ENCODE data around the gene PLEKHG1. TPM values are rescaled to one million over a fixed set of nuclear protein-coding genes. Genes with fewer than 3 reads are reported as not detected.

The PLEKHG1 gene
- total RNA-seq, 2 donors from 2014 or later, result 1.5 to 2.4 TPM

DNA sequence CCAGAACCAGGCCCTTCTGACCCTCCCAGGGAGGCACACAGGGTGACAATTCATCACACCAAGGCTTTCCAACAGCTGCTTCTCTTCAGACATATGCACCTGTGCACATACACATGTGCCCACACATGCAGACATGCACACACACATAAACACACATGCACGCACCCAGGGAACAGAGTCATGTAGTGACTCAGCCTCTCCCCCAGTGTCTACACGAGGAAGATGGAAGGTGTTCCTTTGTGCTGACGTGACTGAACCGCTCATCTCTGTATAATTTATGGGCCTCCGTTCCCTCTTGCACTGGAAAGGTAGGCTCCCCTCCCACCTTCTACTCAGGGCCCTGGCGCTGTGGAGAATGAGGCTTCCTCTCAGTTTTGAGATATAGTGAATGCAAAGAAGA lies 23.8 kb upstream of the PLEKHG1 start:
- Mint-ChIP-seq H3K4me3 (no peak overlapping the region), H3K4me1 (peaks cover 6% of the 10 kb centered on the region), H3K36me3 (ENCODE audit: low read depth) (no peaks in the 10 kb centered on the region), H3K27ac (no peak overlapping the region), H3K27me3 (ENCODE audit: insufficient read depth) (no peaks in the 10 kb centered on the region), H3K9me3 (no peaks in the 10 kb centered on the region)
- H3K9me3 ChIP-seq (ENCODE audit: control insufficient read depth, low read length), result no peaks in the 10 kb centered on the region
- DNase-seq, result no peak
- H3K27me3 ChIP-seq (ENCODE audit: control insufficient read depth, insufficient read depth, low read length, poor library complexity, severe bottlenecking), result no peaks in the 10 kb centered on the region
- no peak overlapping the region for H3K4me3 ChIP-seq (ENCODE audit: low read length)
- TF ChIP-seq, protein P1, sequence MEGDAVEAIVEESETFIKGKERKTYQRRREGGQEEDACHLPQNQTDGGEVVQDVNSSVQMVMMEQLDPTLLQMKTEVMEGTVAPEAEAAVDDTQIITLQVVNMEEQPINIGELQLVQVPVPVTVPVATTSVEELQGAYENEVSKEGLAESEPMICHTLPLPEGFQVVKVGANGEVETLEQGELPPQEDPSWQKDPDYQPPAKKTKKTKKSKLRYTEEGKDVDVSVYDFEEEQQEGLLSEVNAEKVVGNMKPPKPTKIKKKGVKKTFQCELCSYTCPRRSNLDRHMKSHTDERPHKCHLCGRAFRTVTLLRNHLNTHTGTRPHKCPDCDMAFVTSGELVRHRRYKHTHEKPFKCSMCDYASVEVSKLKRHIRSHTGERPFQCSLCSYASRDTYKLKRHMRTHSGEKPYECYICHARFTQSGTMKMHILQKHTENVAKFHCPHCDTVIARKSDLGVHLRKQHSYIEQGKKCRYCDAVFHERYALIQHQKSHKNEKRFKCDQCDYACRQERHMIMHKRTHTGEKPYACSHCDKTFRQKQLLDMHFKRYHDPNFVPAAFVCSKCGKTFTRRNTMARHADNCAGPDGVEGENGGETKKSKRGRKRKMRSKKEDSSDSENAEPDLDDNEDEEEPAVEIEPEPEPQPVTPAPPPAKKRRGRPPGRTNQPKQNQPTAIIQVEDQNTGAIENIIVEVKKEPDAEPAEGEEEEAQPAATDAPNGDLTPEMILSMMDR (conservative IDR thresholded peaks at IDR 0.05), result no peak
- H3K36me3 ChIP-seq (ENCODE audit: control insufficient read depth, insufficient read depth, low read length), result no peaks in the 10 kb centered on the region
- no peak overlapping the region for H3K27ac ChIP-seq (ENCODE audit: low read depth, low read length)
- 95 to 100% methylated on average over 1 to 6 of the region's 6 CpGs for WGBS, 2 experiments (ENCODE audit: insufficient coverage in 1 of 2, insufficient read length in 1 of 2)
- H3K9ac ChIP-seq (ENCODE audit: extremely low read depth, low read length, poor library complexity, severe bottlenecking), result no peak overlapping the region
- peaks cover 6% of the 10 kb centered on the region for H3K4me1 ChIP-seq (ENCODE audit: control insufficient read depth, insufficient read depth, low read length)

DNA sequence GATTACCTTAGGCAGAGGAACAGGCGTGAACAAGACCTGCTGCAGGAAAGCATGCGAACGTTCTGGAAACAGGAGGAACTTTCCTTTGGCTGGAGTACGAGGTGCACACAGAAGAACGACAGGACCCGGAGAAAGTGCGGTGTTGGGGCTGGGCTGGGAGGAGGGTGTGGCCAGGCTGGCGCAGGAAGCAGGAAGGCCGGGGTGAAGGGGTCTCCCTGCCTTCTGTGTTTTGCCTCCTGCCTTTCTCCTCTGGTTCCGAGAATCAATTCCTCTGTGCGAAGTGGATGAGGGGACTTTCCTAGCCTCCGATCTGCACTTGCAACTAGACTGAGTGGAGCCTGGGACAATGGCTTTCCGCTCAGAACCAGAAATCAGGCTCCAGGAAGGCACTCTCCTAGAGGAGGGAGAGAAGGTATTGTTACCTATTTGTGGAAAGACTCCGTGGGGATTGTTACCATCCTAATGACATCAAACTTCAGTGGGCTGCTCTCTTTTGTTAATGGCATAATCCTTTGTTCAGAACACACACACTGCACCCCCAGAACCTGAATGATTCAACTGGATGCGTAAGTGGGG lies 22.9 kb upstream of the PLEKHG1 start:
- Histone ChIP-seq H3K4me3 (ENCODE audit: low read length) (no peak overlapping the region), H3K27ac (ENCODE audit: low read depth, low read length) (no peak overlapping the region), H3K9ac (ENCODE audit: extremely low read depth, low read length, poor library complexity, severe bottlenecking) (no peak overlapping the region), H3K9me3 (ENCODE audit: control insufficient read depth, low read length) (no peaks in the 10 kb centered on the region), H3K4me1 (ENCODE audit: control insufficient read depth, insufficient read depth, low read length) (peaks cover 6% of the 10 kb centered on the region), H3K27me3 (ENCODE audit: control insufficient read depth, insufficient read depth, low read length, poor library complexity, severe bottlenecking) (no peaks in the 10 kb centered on the region), H3K36me3 (ENCODE audit: control insufficient read depth, insufficient read depth, low read length) (no peaks in the 10 kb centered on the region)
- TF ChIP-seq, protein P1 (conservative IDR thresholded peaks at IDR 0.05), result no peak
- WGBS, 2 experiments (ENCODE audit: insufficient coverage in 1 of 2, insufficient read length in 1 of 2), result 92 to 100% methylated on average over 1 to 15 of the region's 15 CpGs
- H3K27me3 Mint-ChIP-seq (ENCODE audit: insufficient read depth), result no peaks in the 10 kb centered on the region
- no peaks in the 10 kb centered on the region for H3K36me3 Mint-ChIP-seq (ENCODE audit: low read depth)
- peaks cover 6% of the 10 kb centered on the region for H3K4me1 Mint-ChIP-seq
- DNase-seq, result no peak
- H3K9me3 Mint-ChIP-seq, result no peaks in the 10 kb centered on the region
- no peak overlapping the region for H3K27ac Mint-ChIP-seq
- no peak overlapping the region for H3K4me3 Mint-ChIP-seq

DNA sequence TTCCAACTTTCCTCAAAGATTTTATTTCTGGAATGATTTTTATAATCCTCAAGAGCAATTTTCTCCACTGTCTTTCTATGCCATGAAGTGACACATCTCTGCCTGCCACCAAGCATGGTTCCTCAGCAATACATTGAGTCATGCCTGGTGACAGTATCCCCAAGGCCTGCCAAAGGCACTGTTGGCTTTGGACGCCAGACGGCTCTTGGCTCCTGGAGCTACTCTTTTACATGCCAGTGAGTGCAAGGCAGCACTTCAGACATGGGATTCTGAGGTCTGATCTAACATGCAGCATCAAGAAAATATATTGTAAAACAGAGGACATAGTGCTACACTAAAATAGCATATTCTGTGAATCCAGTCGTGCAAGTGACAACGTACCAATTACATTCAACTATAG lies 20.1 kb upstream of the PLEKHG1 start:
- H3K27me3 Mint-ChIP-seq (ENCODE audit: insufficient read depth), result no peaks in the 10 kb centered on the region
- Histone ChIP-seq H3K27me3 (ENCODE audit: control insufficient read depth, insufficient read depth, low read length, poor library complexity, severe bottlenecking) (no peaks in the 10 kb centered on the region), H3K36me3 (ENCODE audit: control insufficient read depth, insufficient read depth, low read length) (no peaks in the 10 kb centered on the region), H3K27ac (ENCODE audit: low read depth, low read length) (no peak overlapping the region), H3K4me3 (ENCODE audit: low read length) (no peak overlapping the region), H3K9me3 (ENCODE audit: control insufficient read depth, low read length) (no peaks in the 10 kb centered on the region), H3K4me1 (ENCODE audit: control insufficient read depth, insufficient read depth, low read length) (no peaks in the 10 kb centered on the region), H3K9ac (ENCODE audit: extremely low read depth, low read length, poor library complexity, severe bottlenecking) (no peak overlapping the region)
- no peak overlapping the region for H3K27ac Mint-ChIP-seq
- DNase-seq, result no peak
- no peaks in the 10 kb centered on the region for H3K4me1 Mint-ChIP-seq
- no peaks in the 10 kb centered on the region for H3K9me3 Mint-ChIP-seq
- H3K4me3 Mint-ChIP-seq, result no peak overlapping the region
- TF ChIP-seq, protein P1 (conservative IDR thresholded peaks at IDR 0.05), result no peak
- 84 to 94% methylated on average over 3 to 4 of the region's 4 CpGs for WGBS, 2 experiments (ENCODE audit: insufficient coverage in 1 of 2, insufficient read length in 1 of 2)
- no peaks in the 10 kb centered on the region for H3K36me3 Mint-ChIP-seq (ENCODE audit: low read depth)
